Stimulated activated CD4-positive, alpha-beta T cell treated with anti-CD3 and anti-CD28 coated beads, Interleukin-12 subunit alpha, Interleukin-12 subunit beta, amount 100 ng/mL, for 24 hours (primary cell): ENCODE measurements around the gene TNFRSF13B.
"Not testable (repeated sequence)": the region's sequence is repeated elsewhere in the genome, so short reads cannot be mapped to it uniquely, and the experiment has no call there.

ENCODE experiments used
- DNase-seq, 2 experiments: peaks; one replicate each; pipeline ENCODE4 v3.0.0-alpha.2; 2020; ENCODE audit warnings: low read depth in 2 of 2

The TNFRSF13B gene

GRCh38 chr17:16961022-16961421, 10.9 kb downstream of the TNFRSF13B start:
- DNase-seq: not testable (repeated sequence)

- DNase-seq: not testable (repeated sequence)
These were observed 16.9 kb downstream of the TNFRSF13B start for GRCh38 chr17:16955011-16955410.

GRCh38 chr17:16954521-16954920, 17.4 kb downstream of the TNFRSF13B start:
- DNase-seq: no peak

DNA sequence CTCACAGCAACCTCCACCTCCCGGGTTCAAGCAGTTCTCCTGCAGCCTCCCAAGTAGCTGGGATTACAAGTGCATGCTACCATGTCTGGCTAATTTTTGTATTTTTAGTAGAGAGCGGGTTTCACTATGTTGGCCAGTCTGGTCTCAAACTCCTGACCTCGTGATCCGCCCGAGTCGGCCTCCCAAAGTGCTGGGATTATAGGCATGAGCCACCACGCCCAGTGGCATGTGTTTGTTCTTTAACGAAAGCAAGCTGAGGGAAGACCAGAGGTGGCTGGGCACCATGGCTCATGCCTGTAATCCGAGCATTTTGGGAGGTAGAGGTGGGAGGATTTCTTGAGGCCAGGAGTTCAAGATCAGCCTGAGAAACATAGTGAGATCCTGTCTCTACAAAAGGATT, 18.1 kb downstream of the TNFRSF13B start:
- DNase-seq: no peak

GRCh38 chr17:16953347-16953746, 18.6 kb downstream of the TNFRSF13B start:
- no peak for DNase-seq

- no peak for DNase-seq
These were observed 19.5 kb downstream of the TNFRSF13B start for GRCh38 chr17:16952401-16952800.

- no peak for DNase-seq
These were observed 21.4 kb downstream of the TNFRSF13B start for GRCh38 chr17:16950488-16950887.

DNA sequence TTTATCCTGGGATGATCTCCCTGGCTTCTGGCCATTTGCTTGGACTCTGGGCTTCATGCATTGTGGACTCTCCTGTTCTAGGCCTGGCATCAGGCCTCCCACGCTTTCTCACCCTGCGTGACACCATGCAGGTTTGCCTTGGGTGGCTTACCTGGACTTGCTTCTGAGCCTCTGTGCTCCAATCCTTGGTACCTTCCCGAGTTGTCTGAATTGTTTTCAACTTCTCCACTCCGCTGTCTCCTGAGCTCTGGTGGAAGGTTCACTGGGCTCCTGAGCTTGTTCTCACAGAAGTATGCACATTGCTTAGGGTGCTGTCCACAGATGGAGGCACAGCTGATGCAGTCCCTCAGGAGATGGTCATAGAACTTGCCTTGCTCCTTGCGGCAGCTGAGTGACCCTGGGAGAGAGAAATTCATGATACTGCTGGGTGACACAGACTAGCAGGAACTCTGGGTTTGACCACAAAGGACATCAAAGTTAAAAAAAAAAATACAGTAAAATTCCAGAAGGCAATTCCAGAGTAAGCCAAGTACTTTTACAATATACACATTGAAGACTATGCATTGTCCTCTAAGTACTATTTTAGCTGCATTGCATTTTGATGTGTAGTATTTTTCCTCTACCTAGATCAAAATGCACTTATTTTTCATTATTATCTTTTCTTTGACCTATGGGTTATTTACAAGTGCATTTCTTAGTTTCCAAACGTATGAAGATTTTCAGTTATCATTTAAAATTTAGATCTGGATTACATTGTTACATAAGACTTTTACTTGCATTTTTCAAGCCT, 23.1 kb downstream of the TNFRSF13B start:
- no peak for DNase-seq

- DNase-seq: no peak
These were observed 24.4 kb downstream of the TNFRSF13B start for GRCh38 chr17:16947470-16947869.

DNA sequence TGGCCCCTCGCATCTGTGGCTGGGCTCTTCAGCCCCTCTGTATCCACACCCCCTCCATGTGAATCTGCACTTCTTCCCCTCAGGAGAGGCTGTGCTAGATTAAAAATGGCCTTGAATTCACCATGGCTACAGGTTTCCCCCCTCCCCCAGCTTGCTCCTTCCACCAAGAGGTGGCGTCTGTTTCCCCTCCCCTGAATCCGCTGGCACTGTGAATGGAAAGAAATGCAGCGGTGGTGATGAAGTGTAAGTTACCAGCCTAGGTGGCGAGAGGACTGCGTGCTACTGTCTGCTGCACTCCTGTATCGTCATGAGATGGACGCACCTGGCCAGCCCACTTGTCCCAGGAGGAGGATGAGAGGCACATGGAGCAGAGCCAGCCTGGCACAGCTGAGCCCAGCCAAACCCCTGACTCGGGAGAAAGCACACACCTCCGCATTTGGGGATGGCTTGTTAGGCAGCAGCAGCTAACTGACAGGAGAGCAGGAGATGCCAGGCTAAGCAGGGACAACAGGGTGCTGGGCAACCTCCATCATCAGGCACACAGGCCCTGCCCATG, 26.2 kb downstream of the TNFRSF13B start:
- no peak for DNase-seq

GRCh38 chr17:16945136-16945482, 26.8 kb downstream of the TNFRSF13B start:
- DNase-seq: no peak

- no peak for DNase-seq
These were observed 27.4 kb downstream of the TNFRSF13B start for GRCh38 chr17:16944334-16945135.

- DNase-seq: no peak
These were observed 28.2 kb downstream of the TNFRSF13B start for GRCh38 chr17:16943541-16944333.

- no peak for DNase-seq
These were observed 28.9 kb downstream of the TNFRSF13B start for GRCh38 chr17:16943032-16943352.

- DNase-seq: no peak
These were observed 29.5 kb downstream of the TNFRSF13B start for GRCh38 chr17:16942141-16943031.

DNA sequence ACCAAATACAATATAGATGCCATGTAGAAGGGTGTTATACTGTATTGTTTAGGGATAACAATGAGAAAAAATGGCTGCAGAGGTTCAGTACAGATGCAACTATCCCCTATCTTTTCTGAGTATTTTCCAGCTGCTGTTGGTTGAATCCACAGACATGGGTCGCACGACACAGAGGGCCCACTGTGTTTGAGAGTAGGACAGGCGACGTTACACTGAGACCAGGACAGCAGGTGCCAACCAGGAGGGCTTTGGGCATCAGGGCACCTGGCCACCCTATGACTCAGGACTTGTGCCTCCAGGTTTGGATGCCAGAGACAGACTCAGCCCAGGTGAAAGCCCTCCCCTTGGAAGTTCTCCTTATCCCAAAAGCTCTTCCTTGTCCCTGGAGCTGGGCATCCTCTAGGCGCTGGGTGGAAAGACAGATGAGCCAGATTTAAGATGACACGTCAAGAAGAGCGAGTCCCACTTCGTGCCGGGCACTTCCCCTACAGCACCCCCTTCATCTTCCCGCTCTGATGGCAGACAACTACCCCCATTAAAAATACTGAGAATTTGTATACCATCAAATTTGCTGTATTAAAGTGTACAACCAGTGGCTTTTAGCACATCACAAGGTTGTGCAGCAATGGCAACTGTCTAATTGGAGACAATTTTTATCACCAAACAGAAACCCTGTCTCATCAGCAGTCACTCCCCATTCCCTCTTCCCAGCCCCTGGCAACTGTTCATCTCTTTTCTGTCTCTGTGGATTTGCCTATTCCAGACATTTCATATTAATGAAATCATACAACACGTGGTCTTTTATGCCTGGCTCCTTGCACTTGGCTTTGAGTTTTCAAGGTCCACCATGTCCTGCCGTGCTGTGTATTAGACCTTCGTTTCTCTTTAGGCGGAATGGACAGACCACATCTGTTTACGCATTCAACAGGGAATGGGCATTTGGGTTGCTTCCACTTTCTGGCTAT, 30.6 kb downstream of the TNFRSF13B start:
- no peak for DNase-seq

- DNase-seq: no peak
These were observed 31.6 kb downstream of the TNFRSF13B start for GRCh38 chr17:16940116-16940881.

DNA sequence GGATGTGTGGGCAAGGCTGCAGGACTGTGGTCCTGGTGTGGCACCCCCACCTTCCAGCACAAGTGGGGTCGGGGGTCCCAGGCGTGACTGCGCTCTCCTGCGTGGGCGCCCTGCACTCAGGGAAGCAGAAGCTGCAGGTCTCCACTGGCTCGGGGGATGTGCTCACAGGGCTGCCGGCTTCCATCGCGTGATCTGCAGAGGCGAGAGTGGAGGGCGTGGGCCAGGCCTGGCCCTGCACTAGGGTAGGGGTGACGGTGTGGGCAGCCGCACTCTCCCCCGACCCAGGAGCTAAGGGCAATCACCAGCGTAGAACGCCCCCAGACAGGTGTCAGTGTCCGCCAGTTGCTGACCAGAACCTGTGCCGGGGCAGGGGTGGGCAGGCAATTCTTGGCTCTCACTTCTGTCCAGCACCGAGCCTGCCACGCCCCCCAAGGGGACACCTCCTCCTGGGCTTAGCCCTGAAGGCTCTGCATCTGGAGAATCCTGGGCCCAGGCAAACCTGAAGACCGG, 32.3 kb downstream of the TNFRSF13B start:
- no peak for DNase-seq

DNA sequence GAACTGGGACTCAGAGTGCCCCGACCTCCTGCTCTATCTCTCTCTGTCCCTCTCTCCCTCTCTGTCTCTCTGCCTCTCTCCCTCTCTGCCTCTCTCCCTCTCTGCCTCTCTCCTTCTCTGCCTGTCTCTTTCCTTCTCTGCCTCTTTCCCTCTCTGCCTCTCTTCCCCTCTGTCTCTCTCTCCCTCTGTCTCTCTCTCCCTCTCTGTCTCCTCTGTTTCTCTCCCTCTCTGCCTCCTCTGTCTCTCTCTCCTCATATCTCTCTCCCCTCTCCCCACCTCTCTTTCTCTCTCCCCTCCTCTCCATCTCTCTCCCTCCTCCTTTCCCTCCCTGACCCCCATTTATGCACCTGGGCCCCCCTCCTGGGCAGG, 32.7 kb downstream of the TNFRSF13B start:
- no peak for DNase-seq
